ENCODE results near the gene DNM1. TPM values are rescaled to one million over a fixed set of nuclear protein-coding genes. Genes with fewer than 3 reads are reported as not detected.
A peak's percentile ranks its signal among the peaks of the same experiment; 100 is the strongest.

Gene DNM1
- polyA plus RNA-seq, 3 donors: 0.05 to 4.9 (median 0.56) TPM

GRCh38 chr9:128247226-128247803, 44.1 kb downstream of the DNM1 start:
- peaks cover 0 to 2% of the 10 kb centered on the region in 2 donors for H3K36me3 Mint-ChIP-seq
- Histone ChIP-seq H4K20me1 (ENCODE audit: insufficient read depth, low read length) (no peaks in the 10 kb centered on the region), H3K27me3 (ENCODE audit: control insufficient read depth in 2 of 2, insufficient read depth in 2 of 2, low read length in 2 of 2) (peaks cover 0 to 13% of the 10 kb centered on the region in 2 donors), H3K79me2 (ENCODE audit: insufficient read depth, low read length) (no peaks in the 10 kb centered on the region), H3K27ac (ENCODE audit: low read depth in 1 of 2, low read length in 2 of 2) (no peak overlapping the region), H3K4me2 (replicated peaks; ENCODE audit: extremely low read depth, low read length, poor library complexity, severe bottlenecking) (no peak overlapping the region), H3K4me3 (replicated peaks in 1 of 3; ENCODE audit: low read depth in 2 of 3, low read length in 3 of 3) (no peak overlapping the region), H3K4me1 (ENCODE audit: control insufficient read depth in 1 of 2, insufficient read depth in 2 of 2, low read length in 2 of 2) (peaks cover 41 to 56% of the 10 kb centered on the region in 2 donors), H3K36me3 (replicated peaks in 1 of 2; ENCODE audit: control insufficient read depth in 1 of 2, insufficient read depth in 2 of 2, low read length in 2 of 2) (no peaks in the 10 kb centered on the region), H2AFZ (ENCODE audit: insufficient read depth, low read depth, low read length, poor library complexity, severe bottlenecking) (no peak overlapping the region), H3K9ac (ENCODE audit: insufficient read depth, low read length, poor library complexity, severe bottlenecking) (no peak overlapping the region), H3K9me3 (replicated peaks in 1 of 2; ENCODE audit: control insufficient read depth in 1 of 2, insufficient read depth in 1 of 2, low read length in 2 of 2) (no peaks in the 10 kb centered on the region)
- H3K27me3 Mint-ChIP-seq (ENCODE audit: low read depth in 3 of 3): peaks cover 20 to 31% (median 25%) of the 10 kb centered on the region in 3 donors
- H3K27ac Mint-ChIP-seq: no peak overlapping the region
- intact Hi-C loops (cut with micrococcal nuclease): no loop called here
- H3K9me3 Mint-ChIP-seq: peaks cover 0 to 3% (median 2%) of the 10 kb centered on the region in 7 donors
- TF ChIP-seq, protein P1, sequence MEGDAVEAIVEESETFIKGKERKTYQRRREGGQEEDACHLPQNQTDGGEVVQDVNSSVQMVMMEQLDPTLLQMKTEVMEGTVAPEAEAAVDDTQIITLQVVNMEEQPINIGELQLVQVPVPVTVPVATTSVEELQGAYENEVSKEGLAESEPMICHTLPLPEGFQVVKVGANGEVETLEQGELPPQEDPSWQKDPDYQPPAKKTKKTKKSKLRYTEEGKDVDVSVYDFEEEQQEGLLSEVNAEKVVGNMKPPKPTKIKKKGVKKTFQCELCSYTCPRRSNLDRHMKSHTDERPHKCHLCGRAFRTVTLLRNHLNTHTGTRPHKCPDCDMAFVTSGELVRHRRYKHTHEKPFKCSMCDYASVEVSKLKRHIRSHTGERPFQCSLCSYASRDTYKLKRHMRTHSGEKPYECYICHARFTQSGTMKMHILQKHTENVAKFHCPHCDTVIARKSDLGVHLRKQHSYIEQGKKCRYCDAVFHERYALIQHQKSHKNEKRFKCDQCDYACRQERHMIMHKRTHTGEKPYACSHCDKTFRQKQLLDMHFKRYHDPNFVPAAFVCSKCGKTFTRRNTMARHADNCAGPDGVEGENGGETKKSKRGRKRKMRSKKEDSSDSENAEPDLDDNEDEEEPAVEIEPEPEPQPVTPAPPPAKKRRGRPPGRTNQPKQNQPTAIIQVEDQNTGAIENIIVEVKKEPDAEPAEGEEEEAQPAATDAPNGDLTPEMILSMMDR (IDR thresholded peaks at IDR 0.05): no peak
- H3K4me3 Mint-ChIP-seq: peak overlapping the region in 1 of 2 donors; percentile 7
- WGBS (ENCODE audit: insufficient coverage): 92% methylated on average over 3 of the region's 5 CpGs
- peaks cover 43% of the 10 kb centered on the region for H3K4me1 Mint-ChIP-seq
- no peak for DNase-seq

GRCh38 chr9:128249558-128249907, 46.4 kb downstream of the DNM1 start:
- H3K4me1 ChIP-seq (ENCODE audit: control insufficient read depth in 1 of 2, insufficient read depth in 2 of 2, low read length in 2 of 2): peaks cover 30 to 40% of the 10 kb centered on the region in 2 donors
- H3K9me3 ChIP-seq (replicated peaks in 1 of 2; ENCODE audit: control insufficient read depth in 1 of 2, insufficient read depth in 1 of 2, low read length in 2 of 2): no peaks in the 10 kb centered on the region
- no peak overlapping the region for H3K4me3 ChIP-seq (replicated peaks in 1 of 3; ENCODE audit: low read depth in 2 of 3, low read length in 3 of 3)
- DNase-seq: no peak
- H3K36me3 ChIP-seq (replicated peaks in 1 of 2; ENCODE audit: control insufficient read depth in 1 of 2, insufficient read depth in 2 of 2, low read length in 2 of 2): no peaks in the 10 kb centered on the region
- Mint-ChIP-seq H3K27ac (peak overlapping the region in 2 of 7 donors; percentile 14 to 15), H3K4me1 (peaks cover 30% of the 10 kb centered on the region), H3K27me3 (ENCODE audit: low read depth in 3 of 3) (peaks cover 19 to 30% (median 29%) of the 10 kb centered on the region in 3 donors), H3K9me3 (peaks cover 0 to 3% (median 2%) of the 10 kb centered on the region in 7 donors), H3K4me3 (peak overlapping the region in 1 of 2 donors; percentile 81), H3K36me3 (peaks cover 0 to 2% of the 10 kb centered on the region in 2 donors)
- no peaks in the 10 kb centered on the region for H4K20me1 ChIP-seq (ENCODE audit: insufficient read depth, low read length)
- no peak overlapping the region for H3K4me2 ChIP-seq (replicated peaks; ENCODE audit: extremely low read depth, low read length, poor library complexity, severe bottlenecking)
- TF ChIP-seq, protein P1 (IDR thresholded peaks at IDR 0.05): no peak
- intact Hi-C loops (cut with micrococcal nuclease): no loop called here
- H3K79me2 ChIP-seq (ENCODE audit: insufficient read depth, low read length): no peaks in the 10 kb centered on the region
- no peak overlapping the region for H3K27ac ChIP-seq (ENCODE audit: low read depth in 1 of 2, low read length in 2 of 2)
- H3K9ac ChIP-seq (ENCODE audit: insufficient read depth, low read length, poor library complexity, severe bottlenecking): no peak overlapping the region
- H2AFZ ChIP-seq (ENCODE audit: insufficient read depth, low read depth, low read length, poor library complexity, severe bottlenecking): peak overlapping the region; percentile 48
- peaks cover 0 to 13% of the 10 kb centered on the region in 2 donors for H3K27me3 ChIP-seq (ENCODE audit: control insufficient read depth in 2 of 2, insufficient read depth in 2 of 2, low read length in 2 of 2)
- WGBS (ENCODE audit: insufficient coverage): 89% methylated on average over 5 of the region's 8 CpGs
